Stimulated activated CD8-positive, alpha-beta memory T cell treated with anti-CD3 and anti-CD28 coated beads, Interleukin-12 subunit alpha, Interleukin-12 subunit beta, amount 100 ng/mL, for 1 hour (primary cell): ENCODE results near the gene OR2T5.
"Not testable (repeated sequence)": the region's sequence is repeated elsewhere in the genome, so short reads cannot be mapped to it uniquely, and the experiment has no call there.

Experiments used
- DNase-seq: peaks from one replicate; pipeline ENCODE4 v3.0.0-alpha.2; 2020; ENCODE audit warnings: low read depth

OR2T5 gene

DNA sequence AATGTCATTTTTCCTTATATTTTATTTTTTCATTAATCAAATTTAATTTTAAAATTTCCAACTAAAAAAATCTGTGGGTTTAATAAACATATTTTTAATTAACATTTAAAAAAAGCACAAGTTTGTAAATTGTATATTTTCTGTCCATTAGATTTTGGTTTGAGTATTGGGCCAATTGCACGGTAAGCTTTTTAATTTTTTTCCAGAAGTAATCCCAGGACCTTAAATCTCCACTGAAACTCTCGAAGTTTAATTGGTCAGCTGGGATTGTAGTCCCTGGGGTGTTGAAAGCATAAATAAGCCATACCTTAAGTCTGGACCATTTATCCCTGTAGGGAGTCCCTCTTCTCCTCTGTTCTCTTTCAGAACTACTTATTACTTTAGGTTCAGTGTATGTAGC lies 19.4 kb downstream of the OR2T5 start, which contains the start of gene OR2G6:
Gene OR2G6, plus strand, starts transcription at position 301 of the 400 bp plus-strand sequence. CDS start 13,574 bp downstream, outside the sequence.
- DNase-seq, result not testable (repeated sequence)

DNA sequence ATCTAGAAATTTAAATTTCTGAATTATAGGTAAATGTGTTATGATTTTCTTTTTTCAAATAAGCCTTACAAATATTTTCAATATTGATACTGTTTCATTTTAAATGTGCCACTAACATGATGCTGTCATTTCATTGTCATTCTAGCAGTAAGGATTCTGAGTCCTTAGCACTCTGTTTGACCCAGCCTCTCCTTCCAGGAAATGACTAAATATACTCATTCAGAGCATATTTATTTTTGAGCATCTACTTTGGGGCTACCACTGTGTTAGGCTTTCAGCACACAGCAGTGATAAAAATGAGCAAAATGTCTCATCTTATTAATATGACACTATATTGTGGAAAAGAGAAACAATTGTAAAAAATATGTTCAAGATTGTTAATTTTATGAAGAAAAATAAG lies 21.8 kb downstream of the OR2T5 start:
- not testable (repeated sequence) for DNase-seq

DNA sequence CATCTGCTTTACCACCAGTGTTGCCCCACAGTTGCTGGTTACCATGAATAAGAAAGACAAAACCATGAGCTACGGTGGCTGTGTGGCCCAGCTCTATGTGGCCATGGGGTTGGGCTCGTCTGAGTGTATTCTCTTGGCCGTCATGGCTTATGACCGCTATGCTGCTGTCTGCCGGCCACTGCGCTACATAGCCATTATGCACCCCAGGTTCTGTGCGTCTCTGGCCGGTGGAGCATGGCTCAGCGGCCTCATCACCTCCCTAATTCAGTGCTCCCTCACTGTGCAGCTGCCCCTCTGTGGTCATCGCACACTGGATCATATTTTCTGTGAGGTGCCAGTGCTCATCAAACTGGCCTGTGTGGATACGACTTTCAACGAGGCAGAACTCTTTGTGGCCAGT lies 33.5 kb downstream of the OR2T5 start:
- DNase-seq, result no peak

DNA sequence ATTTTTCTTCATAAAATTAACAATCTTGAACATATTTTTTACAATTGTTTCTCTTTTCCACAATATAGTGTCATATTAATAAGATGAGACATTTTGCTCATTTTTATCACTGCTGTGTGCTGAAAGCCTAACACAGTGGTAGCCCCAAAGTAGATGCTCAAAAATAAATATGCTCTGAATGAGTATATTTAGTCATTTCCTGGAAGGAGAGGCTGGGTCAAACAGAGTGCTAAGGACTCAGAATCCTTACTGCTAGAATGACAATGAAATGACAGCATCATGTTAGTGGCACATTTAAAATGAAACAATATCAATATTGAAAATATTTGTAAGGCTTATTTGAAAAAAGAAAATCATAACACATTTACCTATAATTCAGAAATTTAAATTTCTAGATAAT lies 49.1 kb downstream of the OR2T5 start:
- DNase-seq, result not testable (repeated sequence)
